ENCODE data around the gene ZYG11A.

ZYG11A gene

GRCh38 chr1:52919051-52919722, 76.6 kb downstream of the ZYG11A start:
- H3K4me1 Mint-ChIP-seq = peaks cover 17% of the 10 kb centered on the region
- H3K9me3 Mint-ChIP-seq = no peaks in the 10 kb centered on the region
- H3K4me3 Mint-ChIP-seq = no peak overlapping the region
- H3K27ac Mint-ChIP-seq = peak overlapping the region; percentile 46
- H3K27me3 Mint-ChIP-seq = no peaks in the 10 kb centered on the region
- H3K36me3 Mint-ChIP-seq = no peaks in the 10 kb centered on the region
- no peak for ATAC-seq

- Mint-ChIP-seq H3K4me3 (peak overlapping the region; percentile 37), H3K27me3 (no peaks in the 10 kb centered on the region), H3K4me1 (peaks cover 17% of the 10 kb centered on the region), H3K27ac (peak overlapping the region; percentile 46), H3K9me3 (no peaks in the 10 kb centered on the region), H3K36me3 (no peaks in the 10 kb centered on the region)
- ATAC-seq = no peak
Observed at GRCh38 chr1:52919723-52920483, 77.3 kb downstream of the ZYG11A start.

GRCh38 chr1:52920791-52921291, 78.3 kb downstream of the ZYG11A start:
- H3K4me3 Mint-ChIP-seq = peak overlapping the region; percentile 79
- peak; percentile 55 for ATAC-seq
- H3K36me3 Mint-ChIP-seq = no peaks in the 10 kb centered on the region
- H3K4me1 Mint-ChIP-seq = peaks cover 17% of the 10 kb centered on the region
- H3K27ac Mint-ChIP-seq = peak overlapping the region; percentile 46
- no peaks in the 10 kb centered on the region for H3K9me3 Mint-ChIP-seq
- H3K27me3 Mint-ChIP-seq = no peaks in the 10 kb centered on the region

- Mint-ChIP-seq H3K4me3 (no peak overlapping the region), H3K27ac (no peak overlapping the region)
Observed at GRCh38 chr1:52925571-52926005, 83.0 kb downstream of the ZYG11A start.

GRCh38 chr1:52926864-52927211, 84.3 kb downstream of the ZYG11A start:
- peak overlapping the region; percentile 68 for H3K27ac Mint-ChIP-seq
- no peaks in the 10 kb centered on the region for H3K36me3 Mint-ChIP-seq
- ATAC-seq = no peak

More at GRCh38 chr1:52925571-52926005, 83.0 kb downstream of the ZYG11A start:
- H3K4me1 Mint-ChIP-seq = peaks cover 18% of the 10 kb centered on the region
- no peaks in the 10 kb centered on the region for H3K27me3 Mint-ChIP-seq
- ATAC-seq = no peak
- no peaks in the 10 kb centered on the region for H3K9me3 Mint-ChIP-seq
- H3K36me3 Mint-ChIP-seq = no peaks in the 10 kb centered on the region

GRCh38 chr1:52927212-52928014, 84.9 kb downstream of the ZYG11A start, which contains the start of gene SCP2:
Gene SCP2 (plus strand): TSS chr1:52927276. CDS start chr1:52927397, 121 bp downstream.
- no peaks in the 10 kb centered on the region for H3K36me3 Mint-ChIP-seq
- H3K4me1 Mint-ChIP-seq = peaks cover 11% of the 10 kb centered on the region
- no peaks in the 10 kb centered on the region for H3K27me3 Mint-ChIP-seq
- peak within 1 kb of the TSS; percentile 68 for H3K27ac Mint-ChIP-seq
- no peaks in the 10 kb centered on the region for H3K9me3 Mint-ChIP-seq
- ATAC-seq = peak; percentile 93
- H3K4me3 Mint-ChIP-seq = peak within 1 kb of the TSS; percentile 79

More at GRCh38 chr1:52926864-52927211, 84.3 kb downstream of the ZYG11A start:
- Mint-ChIP-seq H3K4me1 (peaks cover 12% of the 10 kb centered on the region), H3K27me3 (no peaks in the 10 kb centered on the region), H3K9me3 (no peaks in the 10 kb centered on the region), H3K4me3 (peak overlapping the region; percentile 79)

GRCh38 chr1:52928015-52928404, 85.5 kb downstream of the ZYG11A start:
- ATAC-seq = no peak

GRCh38 chr1:52929019-52929418, 86.5 kb downstream of the ZYG11A start:
- no peaks in the 10 kb centered on the region for H3K27me3 Mint-ChIP-seq
- H3K9me3 Mint-ChIP-seq = no peaks in the 10 kb centered on the region
- no peaks in the 10 kb centered on the region for H3K36me3 Mint-ChIP-seq
- no peak for ATAC-seq
- H3K27ac Mint-ChIP-seq = no peak overlapping the region
- H3K4me3 Mint-ChIP-seq = no peak overlapping the region
- peaks cover 11% of the 10 kb centered on the region for H3K4me1 Mint-ChIP-seq

More at GRCh38 chr1:52928015-52928404, 85.5 kb downstream of the ZYG11A start:
- Mint-ChIP-seq H3K27me3 (no peaks in the 10 kb centered on the region), H3K27ac (peak overlapping the region; percentile 68), H3K36me3 (no peaks in the 10 kb centered on the region), H3K9me3 (no peaks in the 10 kb centered on the region), H3K4me1 (peaks cover 11% of the 10 kb centered on the region), H3K4me3 (peak overlapping the region; percentile 79)

- no peaks in the 10 kb centered on the region for H3K36me3 Mint-ChIP-seq
- H3K27me3 Mint-ChIP-seq = no peaks in the 10 kb centered on the region
- H3K4me1 Mint-ChIP-seq = peaks cover 6% of the 10 kb centered on the region
- no peak overlapping the region for H3K27ac Mint-ChIP-seq
- H3K9me3 Mint-ChIP-seq = no peaks in the 10 kb centered on the region
- no peak overlapping the region for H3K4me3 Mint-ChIP-seq
- no peak for ATAC-seq
Observed at GRCh38 chr1:52937433-52938182, 95.0 kb downstream of the ZYG11A start.

- no peaks in the 10 kb centered on the region for H3K27me3 Mint-ChIP-seq
- no peaks in the 10 kb centered on the region for H3K36me3 Mint-ChIP-seq
- no peaks in the 10 kb centered on the region for H3K9me3 Mint-ChIP-seq
Observed at GRCh38 chr1:52938183-52938451, 95.6 kb downstream of the ZYG11A start.

GRCh38 chr1:52943876-52944416, 101.4 kb downstream of the ZYG11A start:
- H3K9me3 Mint-ChIP-seq = no peaks in the 10 kb centered on the region
- no peak for ATAC-seq
- H3K27me3 Mint-ChIP-seq = no peaks in the 10 kb centered on the region
- no peaks in the 10 kb centered on the region for H3K36me3 Mint-ChIP-seq
- no peaks in the 10 kb centered on the region for H3K4me1 Mint-ChIP-seq
- H3K4me3 Mint-ChIP-seq = no peak overlapping the region
- no peak overlapping the region for H3K27ac Mint-ChIP-seq

More at GRCh38 chr1:52938183-52938451, 95.6 kb downstream of the ZYG11A start:
- Mint-ChIP-seq H3K4me1 (peaks cover 6% of the 10 kb centered on the region), H3K4me3 (no peak overlapping the region), H3K27ac (no peak overlapping the region)
- ATAC-seq = no peak

GRCh38 chr1:52944566-52944965, 102.0 kb downstream of the ZYG11A start:
- no peak overlapping the region for H3K4me3 Mint-ChIP-seq
- H3K4me1 Mint-ChIP-seq = no peaks in the 10 kb centered on the region
- H3K27ac Mint-ChIP-seq = no peak overlapping the region
- no peaks in the 10 kb centered on the region for H3K27me3 Mint-ChIP-seq
- no peak for ATAC-seq
- H3K36me3 Mint-ChIP-seq = peaks cover 5% of the 10 kb centered on the region
- H3K9me3 Mint-ChIP-seq = peaks cover 2% of the 10 kb centered on the region
